GM04504 (cell line): ENCODE results near the gene TTC39B.

Experiments used
- DNase-seq: peaks from one replicate; pipeline ENCODE4 v3.0.0-alpha.2; 2012; ENCODE audit warnings: low read depth

TTC39B gene

GRCh38 chr9:15163931-15164330 is 143.1 kb downstream of the TTC39B start:
- no peak for DNase-seq

GRCh38 chr9:15161753-15162152 is 145.3 kb downstream of the TTC39B start:
- DNase-seq: no peak

GRCh38 chr9:15160673-15161072 is 146.3 kb downstream of the TTC39B start:
- DNase-seq: no peak

- DNase-seq: no peak
Measured at GRCh38 chr9:15158064-15158463, 149.0 kb downstream of the TTC39B start.

- DNase-seq: no peak
Measured at GRCh38 chr9:15157381-15157780, 149.6 kb downstream of the TTC39B start.

- no peak for DNase-seq
Measured at GRCh38 chr9:15156241-15156640, 150.8 kb downstream of the TTC39B start.

GRCh38 chr9:15155826-15156225 is 151.2 kb downstream of the TTC39B start:
- no peak for DNase-seq

GRCh38 chr9:15155323-15155722 is 151.7 kb downstream of the TTC39B start:
- no peak for DNase-seq

- no peak for DNase-seq
Measured at GRCh38 chr9:15154677-15155076, 152.3 kb downstream of the TTC39B start.

- no peak for DNase-seq
Measured at GRCh38 chr9:15153961-15154360, 153.1 kb downstream of the TTC39B start.

GRCh38 chr9:15150939-15151338 is 156.1 kb downstream of the TTC39B start:
- DNase-seq: no peak

- no peak for DNase-seq
Measured at GRCh38 chr9:15149450-15149849, 157.6 kb downstream of the TTC39B start.

- no peak for DNase-seq
Measured at GRCh38 chr9:15146268-15146700, 160.7 kb downstream of the TTC39B start.

GRCh38 chr9:15144622-15145061 is 162.4 kb downstream of the TTC39B start:
- DNase-seq: peak; percentile 8

- peak; percentile 17 for DNase-seq
Measured at GRCh38 chr9:15142878-15143534, 164.0 kb downstream of the TTC39B start.

GRCh38 chr9:15140051-15140450 is 167.0 kb downstream of the TTC39B start:
- no peak for DNase-seq

GRCh38 chr9:15139469-15139868 is 167.5 kb downstream of the TTC39B start:
- no peak for DNase-seq

GRCh38 chr9:15138357-15138686 is 168.7 kb downstream of the TTC39B start:
- DNase-seq: no peak

- DNase-seq: no peak
Measured at GRCh38 chr9:15137658-15138356, 169.2 kb downstream of the TTC39B start.

GRCh38 chr9:15137089-15137488 is 169.9 kb downstream of the TTC39B start:
- DNase-seq: no peak

- no peak for DNase-seq
Measured at GRCh38 chr9:15136646-15137045, 170.4 kb downstream of the TTC39B start.

GRCh38 chr9:15135164-15135792 is 171.7 kb downstream of the TTC39B start:
- peak; percentile 46 for DNase-seq

- no peak for DNase-seq
Measured at GRCh38 chr9:15133488-15133887, 173.5 kb downstream of the TTC39B start.
